Measurements from ENCODE around the gene PKD2L1.

The PKD2L1 gene

GRCh38 chr10:100356067-100357017, 26.3 kb upstream of the PKD2L1 start:
- no peak for DNase-seq

GRCh38 chr10:100355086-100355485, 25.1 kb upstream of the PKD2L1 start:
- no peak for DNase-seq

- no peak for DNase-seq
These were observed 23.9 kb upstream of the PKD2L1 start for GRCh38 chr10:100353770-100354485.

- DNase-seq: no peak
These were observed 21.0 kb upstream of the PKD2L1 start for GRCh38 chr10:100350914-100351485.

- no peak for DNase-seq
These were observed 19.6 kb upstream of the PKD2L1 start for GRCh38 chr10:100349672-100350071.

- no peak for DNase-seq
These were observed 19.1 kb upstream of the PKD2L1 start for GRCh38 chr10:100349087-100349486.

- DNase-seq: no peak
These were observed 18.4 kb upstream of the PKD2L1 start for GRCh38 chr10:100348389-100348927.

- no peak for DNase-seq
These were observed 17.7 kb upstream of the PKD2L1 start for GRCh38 chr10:100347568-100348195.

- DNase-seq: peak; percentile 89
These were observed 16.9 kb upstream of the PKD2L1 start, which contains the start of gene SCD for GRCh38 chr10:100346765-100347567. TSS of gene SCD (plus strand) at chr10:100347233. CDS start at chr10:100347505, 272 bp downstream.

- DNase-seq: peak; percentile 87
These were observed 16.3 kb upstream of the PKD2L1 start for GRCh38 chr10:100346351-100346764.

- no peak for DNase-seq
These were observed 15.7 kb upstream of the PKD2L1 start for GRCh38 chr10:100345570-100346330.

- DNase-seq: no peak
These were observed 14.3 kb upstream of the PKD2L1 start for GRCh38 chr10:100344241-100344788.

GRCh38 chr10:100342627-100342972, 12.6 kb upstream of the PKD2L1 start:
- peak; percentile 66 for DNase-seq

- DNase-seq: no peak
These were observed 12.1 kb upstream of the PKD2L1 start for GRCh38 chr10:100341953-100342626.

GRCh38 chr10:100340948-100341847, 11.2 kb upstream of the PKD2L1 start:
- DNase-seq: no peak

GRCh38 chr10:100339236-100339635, 9.2 kb upstream of the PKD2L1 start:
- no peak for DNase-seq

GRCh38 chr10:100338434-100339036, 8.5 kb upstream of the PKD2L1 start:
- DNase-seq: peak; percentile 92

GRCh38 chr10:100334762-100335161, 4.7 kb upstream of the PKD2L1 start:
- no peak for DNase-seq

All from activated CD8-positive, alpha-beta memory T cell treated with anti-CD3 and anti-CD28 coated beads for 24 hours (primary cell).